ENCODE measurements around the gene INSYN2B. TPM values are rescaled to one million over a fixed set of nuclear protein-coding genes. Genes with fewer than 3 reads are reported as not detected.

Gene INSYN2B
- total RNA-seq, 1 donor from 2014 or later: 0.26 TPM

- Histone ChIP-seq H3K79me2 (ENCODE audit: low read depth) (no peaks in the 10 kb centered on the region), H3K9me3 (ENCODE audit: low read depth) (no peaks in the 10 kb centered on the region), H3K4me2 (no peak overlapping the region), H3K9ac (no peak overlapping the region), H3K36me3 (no peaks in the 10 kb centered on the region), H3K27me3 (no peaks in the 10 kb centered on the region), H3K27ac (no peak overlapping the region), H3F3A (ENCODE audit: low read depth) (no peaks in the 10 kb centered on the region), H2AFZ (replicated peaks) (no peak overlapping the region), H3K4me3 (no peak overlapping the region), H4K20me1 (ENCODE audit: low read depth) (no peaks in the 10 kb centered on the region), H3K4me1 (peaks cover 11% of the 10 kb centered on the region)
- peaks cover 22% of the 10 kb centered on the region for H3K4me1 Mint-ChIP-seq
- DNase-seq (ENCODE audit: low spot score): no peak
- no peaks in the 10 kb centered on the region for H3K9me3 Mint-ChIP-seq
- no peak overlapping the region for H3K27ac Mint-ChIP-seq
- TF ChIP-seq CTCF (IDR thresholded peaks at IDR 0.05) (no peak), EZH2phosphoT487 (IDR thresholded peaks at IDR 0.05) (no peak), EZH2 (IDR thresholded peaks at IDR 0.05) (no peak)
- no peak overlapping the region for H3K4me3 Mint-ChIP-seq
- peaks cover 3% of the 10 kb centered on the region for H3K27me3 Mint-ChIP-seq (ENCODE audit: insufficient read depth, low read depth)
- H3K36me3 Mint-ChIP-seq: no peaks in the 10 kb centered on the region
Measured at GRCh38 chr5:169814522-169814921, 165.8 kb downstream of the INSYN2B start.

MicroRNAs within 50 kb of the gene (microRNA counts, 767-probe panel; counts per million panel counts)
- microRNA hsa-miR-378e: 8,472 counts per million, percentile 95 among the panel's probes with 10 or more counts

Small RNAs within 50 kb of the gene (microRNA-seq; reads per million reads assigned to microRNA genes)
- not detected for gene MIR378E

Small RNAs within 50 kb of the gene (small RNA-seq; reads per million reads assigned to genes)
- not detected for gene MIR378E

Other genes starting within 250 kb of the INSYN2B start
- gene FOXI1, start 125.4 kb upstream of the INSYN2B start, total RNA-seq (ENCODE audit: low replicate concordance): 0.09 TPM in 1 of 2 replicates, not detected in the other

Measured in neural progenitor cell (in vitro differentiated cells).